RWPE2 (cell line): ENCODE results near the gene FARP2.

Experiments used
- ATAC-seq: fragments of 200-7000 bp; cut with Tn5 transposase; 3 replicates; pipeline ENCODE4 v1.9.1; 2021; ENCODE audit warnings: low read depth
- DNase-seq: peaks from one replicate; pipeline ENCODE4 v3.0.0-alpha.2; 2020; ENCODE audit warnings: low spot score
- H3K27ac ChIP-seq: fragments of 450-650 bp; 2 replicates; pipeline ENCODE4 v1.5.1; 2017; ENCODE audit warnings: mild to moderate bottlenecking; ENCODE audit not compliant: poor library complexity, severe bottlenecking
- H3K27me3 ChIP-seq: fragments of 250-450 bp; sonication (Bioruptor Pico); 2 replicates; pipeline ENCODE4 v1.5.1; 2021; ENCODE audit warnings: mild to moderate bottlenecking, moderate library complexity; ENCODE audit not compliant: insufficient read depth, poor library complexity, severe bottlenecking
- H3K36me3 ChIP-seq: fragments of 250-450 bp; sonication (Bioruptor Pico); 2 replicates; pipeline ENCODE4 v1.5.1; 2020; ENCODE audit warnings: low read depth, mild to moderate bottlenecking, moderate library complexity
- H3K4me1 ChIP-seq: fragments of 250-450 bp; sonication (Bioruptor Pico); 2 replicates; pipeline ENCODE4 v1.5.1; 2021; ENCODE audit warnings: mild to moderate bottlenecking, moderate library complexity; ENCODE audit not compliant: insufficient read depth, poor library complexity, severe bottlenecking
- H3K4me3 ChIP-seq: fragments of 250-450 bp; sonication (Bioruptor Pico); 2 replicates; pipeline ENCODE4 v1.5.1; 2021; ENCODE audit warnings: mild to moderate bottlenecking, moderate library complexity; ENCODE audit not compliant: severe bottlenecking
- H3K9me3 ChIP-seq: fragments of 250-450 bp; sonication (Bioruptor Pico); 2 replicates; pipeline ENCODE4 v1.5.1; 2021; ENCODE audit warnings: mild to moderate bottlenecking, moderate library complexity; ENCODE audit not compliant: severe bottlenecking
- CTCF ChIP-seq: fragments of 450-650 bp; IDR thresholded peaks from one replicate; pipeline ENCODE4 v1.5.1; 2017; ENCODE audit warnings: mild to moderate bottlenecking, moderate library complexity; ENCODE audit not compliant: poor library complexity, severe bottlenecking

The FARP2 gene

GRCh38 chr2:241309684-241310117 lies 46.4 kb upstream of the FARP2 start:
- TF ChIP-seq CTCF: no peak
- ATAC-seq: peak; percentile 59; the same call in 2 of the 3 replicates
- H3K27me3 ChIP-seq: no peaks in the 10 kb centered on the region
- H3K4me1 ChIP-seq: peaks cover 42% of the 10 kb centered on the region
- no peaks in the 10 kb centered on the region for H3K9me3 ChIP-seq
- no peak overlapping the region for H3K27ac ChIP-seq
- DNase-seq: no peak
- H3K4me3 ChIP-seq: no peak overlapping the region
- H3K36me3 ChIP-seq: peaks cover 30% of the 10 kb centered on the region

GRCh38 chr2:241310917-241311566 lies 45.0 kb upstream of the FARP2 start:
- ATAC-seq: no peak

GRCh38 chr2:241312082-241312481 lies 44.0 kb upstream of the FARP2 start:
- Histone ChIP-seq H3K4me3 (no peak overlapping the region), H3K9me3 (no peaks in the 10 kb centered on the region), H3K36me3 (peaks cover 33% of the 10 kb centered on the region), H3K4me1 (peaks cover 42% of the 10 kb centered on the region), H3K27me3 (no peaks in the 10 kb centered on the region), H3K27ac (peak overlapping the region; percentile 83)
- DNase-seq (no peak), ATAC-seq (peak; percentile 26)
- TF ChIP-seq CTCF: no peak

More at GRCh38 chr2:241310917-241311566, 45.0 kb upstream of the FARP2 start:
- Histone ChIP-seq H3K4me3 (no peak overlapping the region), H3K36me3 (peaks cover 27% of the 10 kb centered on the region), H3K27ac (no peak overlapping the region), H3K9me3 (no peaks in the 10 kb centered on the region), H3K4me1 (peaks cover 42% of the 10 kb centered on the region), H3K27me3 (no peaks in the 10 kb centered on the region)
- DNase-seq: no peak
- TF ChIP-seq CTCF: no peak

DNA sequence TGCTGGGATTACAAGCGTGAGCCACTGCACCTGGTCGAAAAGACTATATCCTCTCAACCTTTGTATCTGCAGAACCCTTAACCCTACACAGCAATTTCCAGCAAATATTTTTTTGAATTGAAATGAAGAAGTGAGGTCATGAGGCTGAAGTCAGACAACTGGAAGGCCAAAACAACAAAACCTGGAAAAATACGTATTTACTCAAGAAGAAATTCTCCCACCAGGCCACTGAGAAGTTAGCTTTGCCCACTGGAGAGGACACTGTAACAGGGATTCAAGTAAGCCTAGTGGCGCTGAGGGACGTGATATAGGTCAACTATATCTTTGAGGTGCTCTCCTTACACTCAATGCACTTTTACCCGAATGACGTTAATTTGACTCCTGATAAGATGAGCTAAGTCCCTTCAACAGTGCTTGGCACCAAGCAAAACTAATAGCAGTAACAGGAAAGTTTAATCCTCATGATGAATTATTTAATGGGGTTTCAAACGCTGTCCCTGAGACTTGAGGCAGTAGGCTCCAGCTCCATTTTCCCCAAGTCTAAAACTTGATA lies 42.5 kb upstream of the FARP2 start:
- H3K4me3 ChIP-seq: peak overlapping the region; percentile 95

More for the DNA sequence above, 42.5 kb upstream of the FARP2 start:
- H3K27me3 ChIP-seq: no peaks in the 10 kb centered on the region
- no peak for ATAC-seq
- peaks cover 30% of the 10 kb centered on the region for H3K36me3 ChIP-seq
- H3K27ac ChIP-seq: peak overlapping the region; percentile 83
- no peak for TF ChIP-seq CTCF
- DNase-seq: no peak
- peaks cover 48% of the 10 kb centered on the region for H3K4me1 ChIP-seq
- H3K9me3 ChIP-seq: no peaks in the 10 kb centered on the region
